Neuronal stem cell (in vitro differentiated cells): Measurements from ENCODE around the gene CD8A.
A peak's percentile ranks its signal among the peaks of the same experiment; 100 is the strongest.

Source experiments
- DNase-seq: peaks from one replicate; pipeline ENCODE4 v3.0.0-alpha.2; 2013; ENCODE audit warnings: low spot score
- H2AFZ ChIP-seq: one replicate; pipeline ENCODE4 v1.6.1; 2013; ENCODE audit warnings: mild to moderate bottlenecking, low read length, inconsistent platforms
- H2AK5ac ChIP-seq: 2 replicates; pipeline ENCODE4 v1.6.1; 2013; ENCODE audit warnings: low read depth, mild to moderate bottlenecking, inconsistent platforms, low read length, moderate library complexity, mixed read lengths
- H2BK120ac ChIP-seq: 2 replicates; pipeline ENCODE4 v1.6.1; 2013; ENCODE audit warnings: low read depth, mild to moderate bottlenecking, inconsistent platforms, low read length, moderate library complexity, mixed read lengths
- H2BK12ac ChIP-seq: one replicate; pipeline ENCODE4 v1.6.1; 2013; ENCODE audit warnings: low read length, inconsistent platforms
- H2BK15ac ChIP-seq: 2 replicates; pipeline ENCODE4 v1.6.1; 2013; ENCODE audit warnings: mild to moderate bottlenecking, low read length, inconsistent platforms, mixed read lengths
- H2BK5ac ChIP-seq: one replicate; pipeline ENCODE4 v1.6.1; 2013; ENCODE audit warnings: inconsistent platforms, mild to moderate bottlenecking, low read length, moderate library complexity
- H3K14ac ChIP-seq: one replicate; pipeline ENCODE4 v1.6.1; 2013; ENCODE audit warnings: low read length, inconsistent platforms
- H3K18ac ChIP-seq: 2 replicates; pipeline ENCODE4 v1.6.1; 2013; ENCODE audit warnings: low read length, inconsistent platforms
- H3K23ac ChIP-seq: 2 replicates; pipeline ENCODE4 v1.6.1; 2013; ENCODE audit warnings: low read depth, mild to moderate bottlenecking, mixed read lengths, low read length, inconsistent platforms; ENCODE audit not compliant: poor library complexity
- H3K27ac ChIP-seq: replicated peaks from 3 replicates; pipeline ENCODE4 v1.5.1; 2013; ENCODE audit warnings: low read length, inconsistent platforms
- H3K27me3 ChIP-seq, 3 experiments: 2 replicates each; pipeline ENCODE4 v1.6.1; 2013; ENCODE audit warnings: low read length in 3 of 3, mild to moderate bottlenecking in 2 of 3, inconsistent platforms in 1 of 3, low read depth in 1 of 3, mixed read lengths in 1 of 3, moderate library complexity in 1 of 3; ENCODE audit not compliant: control insufficient read depth in 3 of 3, insufficient read depth in 3 of 3
- H3K36me3 ChIP-seq, 2 donors: replicated peaks in 1 of 2; 2 replicates each; pipeline ENCODE4 v1.6.1; 2013; ENCODE audit warnings: low read length in 2 of 2; ENCODE audit not compliant: control insufficient read depth in 2 of 2, insufficient read depth in 2 of 2
- H3K4ac ChIP-seq: 2 replicates; pipeline ENCODE4 v1.6.1; 2013; ENCODE audit warnings: inconsistent platforms, mild to moderate bottlenecking, low read length, moderate library complexity
- H3K4me1 ChIP-seq, 2 donors: 1 replicate in 1 of 2; 2 replicates in 1 of 2; pipeline ENCODE4 v1.6.1; 2013; ENCODE audit warnings: low read length in 2 of 2, low read depth in 1 of 2; ENCODE audit not compliant: control insufficient read depth in 2 of 2, insufficient read depth in 1 of 2
- H3K4me2 ChIP-seq: one replicate; pipeline ENCODE4 v1.6.1; 2013; ENCODE audit warnings: mild to moderate bottlenecking, low read length, inconsistent platforms; ENCODE audit not compliant: insufficient read depth, poor library complexity, severe bottlenecking
- H3K4me3 ChIP-seq, 2 donors: 2 replicates each; pipeline ENCODE4 v1.5.1; 2013; ENCODE audit warnings: low read length in 2 of 2, mild to moderate bottlenecking in 2 of 2, inconsistent platforms in 1 of 2, moderate library complexity in 1 of 2
- H3K79me1 ChIP-seq: one replicate; pipeline ENCODE4 v1.6.1; 2013; ENCODE audit warnings: low read depth, mild to moderate bottlenecking, inconsistent platforms, low read length, moderate library complexity
- H3K9ac ChIP-seq: one replicate; pipeline ENCODE4 v1.6.1; 2013; ENCODE audit warnings: mild to moderate bottlenecking, low read depth, low read length, inconsistent platforms; ENCODE audit not compliant: poor library complexity
- H3K9me3 ChIP-seq, 2 donors: replicated peaks in 1 of 2; 2 replicates each; pipeline versions ENCODE3 to v1.6.1; 2013; ENCODE audit warnings: low read length in 2 of 2, mild to moderate bottlenecking in 2 of 2, inconsistent platforms in 1 of 2, low read depth in 1 of 2, mixed read lengths in 1 of 2, moderate library complexity in 1 of 2; ENCODE audit not compliant: control insufficient read depth in 2 of 2, insufficient read depth in 1 of 2
- H4K8ac ChIP-seq: one replicate; pipeline ENCODE4 v1.6.1; 2013; ENCODE audit warnings: low read depth, mild to moderate bottlenecking, inconsistent platforms, low read length, moderate library complexity
- H4K91ac ChIP-seq: one replicate; pipeline ENCODE4 v1.6.1; 2013; ENCODE audit warnings: low read length, low read depth, mild to moderate bottlenecking, inconsistent platforms; ENCODE audit not compliant: poor library complexity
- WGBS, 2 donors: extraction: QIAGEN DNeasy Blood & Tissue Kit; methylation state at CpG; one replicate each; pipeline ENCODE4 v1.1.7; 2013; ENCODE audit warnings: missing lambda C conversion rate in 2 of 2, mixed read lengths in 1 of 2; ENCODE audit not compliant: insufficient read length in 2 of 2, insufficient replicate concordance in 1 of 2; ENCODE audit errors: extremely low coverage in 2 of 2; 5-methylcytosine and 5-hydroxymethylcytosine counted together

The CD8A gene

GRCh38 chr2:86822668-86823345 lies 32.1 kb upstream of the CD8A start:
- Histone ChIP-seq H3K36me3 (no peaks in the 10 kb centered on the region), H2AK5ac (no peak overlapping the region), H3K9ac (no peak overlapping the region), H3K18ac (no peak overlapping the region), H3K4me2 (no peak overlapping the region), H3K79me1 (no peaks in the 10 kb centered on the region), H3K27ac (no peak overlapping the region), H3K4ac (no peak overlapping the region), H2BK15ac (no peak overlapping the region), H3K4me3 (no peak overlapping the region), H3K14ac (no peak overlapping the region), H3K23ac (no peak overlapping the region), H4K8ac (no peak overlapping the region), H2BK5ac (no peak overlapping the region), H3K4me1 (peaks cover 3 to 7% of the 10 kb centered on the region in 2 donors), H2BK12ac (no peak overlapping the region), H3K9me3 (no peaks in the 10 kb centered on the region), H3K27me3 (peaks cover 0 to 4% (median 0%) of the 10 kb centered on the region in 3 experiments), H4K91ac (no peak overlapping the region), H2BK120ac (no peak overlapping the region), H2AFZ (no peak overlapping the region)
- DNase-seq = no peak
- WGBS, 2 donors = no CpG with 5 or more reads among the region's 3 CpGs

- H3K4me2 ChIP-seq = no peak overlapping the region
- H2BK120ac ChIP-seq = no peak overlapping the region
- WGBS, 2 donors = no CpG with 5 or more reads among the region's 6 CpGs
- no peaks in the 10 kb centered on the region for H3K9me3 ChIP-seq
- H2BK5ac ChIP-seq = no peak overlapping the region
- peak overlapping the region; percentile 42 for H2AK5ac ChIP-seq
- H3K14ac ChIP-seq = no peak overlapping the region
- no peaks in the 10 kb centered on the region for H3K36me3 ChIP-seq
- H3K27me3 ChIP-seq = peaks cover 0 to 4% (median 0%) of the 10 kb centered on the region in 3 experiments
- no peak overlapping the region for H3K18ac ChIP-seq
- no peak overlapping the region for H4K91ac ChIP-seq
- H3K4ac ChIP-seq = no peak overlapping the region
- no peak for DNase-seq
- H3K23ac ChIP-seq = no peak overlapping the region
- H2BK15ac ChIP-seq = no peak overlapping the region
- no peaks in the 10 kb centered on the region for H3K79me1 ChIP-seq
- H2AFZ ChIP-seq = peak overlapping the region; percentile 56
- no peak overlapping the region for H2BK12ac ChIP-seq
- no peak overlapping the region for H4K8ac ChIP-seq
- H3K27ac ChIP-seq = no peak overlapping the region
- no peak overlapping the region for H3K4me3 ChIP-seq
- no peak overlapping the region for H3K9ac ChIP-seq
- H3K4me1 ChIP-seq = peaks cover 3 to 7% of the 10 kb centered on the region in 2 donors
These were observed 31.1 kb upstream of the CD8A start for GRCh38 chr2:86821842-86822241.

- no peak for DNase-seq
- no peak overlapping the region for H2BK120ac ChIP-seq
- H2BK5ac ChIP-seq = no peak overlapping the region
- H2BK12ac ChIP-seq = no peak overlapping the region
- peak overlapping the region; percentile 42 for H2AK5ac ChIP-seq
- H3K4me1 ChIP-seq = peaks cover 3 to 7% of the 10 kb centered on the region in 2 donors
- H2AFZ ChIP-seq = peak overlapping the region; percentile 56
- no peak overlapping the region for H3K27ac ChIP-seq
- WGBS, 2 donors = no CpG with 5 or more reads among the region's 13 CpGs
- H4K91ac ChIP-seq = no peak overlapping the region
- H3K36me3 ChIP-seq = no peaks in the 10 kb centered on the region
- peaks cover 0 to 8% (median 0%) of the 10 kb centered on the region in 3 experiments for H3K27me3 ChIP-seq
- H2BK15ac ChIP-seq = no peak overlapping the region
- H3K4me3 ChIP-seq = no peak overlapping the region
- H3K9ac ChIP-seq = no peak overlapping the region
- no peak overlapping the region for H3K4me2 ChIP-seq
- H3K79me1 ChIP-seq = no peaks in the 10 kb centered on the region
- H3K9me3 ChIP-seq = no peaks in the 10 kb centered on the region
- no peak overlapping the region for H4K8ac ChIP-seq
- no peak overlapping the region for H3K23ac ChIP-seq
- no peak overlapping the region for H3K18ac ChIP-seq
- no peak overlapping the region for H3K14ac ChIP-seq
- no peak overlapping the region for H3K4ac ChIP-seq
These were observed 30.6 kb upstream of the CD8A start for GRCh38 chr2:86821306-86821705.

GRCh38 chr2:86818957-86819356 lies 28.2 kb upstream of the CD8A start:
- Histone ChIP-seq H3K14ac (no peak overlapping the region), H3K4me2 (no peak overlapping the region), H4K8ac (no peak overlapping the region), H3K18ac (no peak overlapping the region), H2BK12ac (no peak overlapping the region), H2AK5ac (no peak overlapping the region), H3K4me3 (no peak overlapping the region), H2AFZ (no peak overlapping the region), H4K91ac (no peak overlapping the region), H3K4ac (no peak overlapping the region), H3K79me1 (no peaks in the 10 kb centered on the region), H3K27me3 (peaks cover 0 to 8% (median 0%) of the 10 kb centered on the region in 3 experiments), H3K23ac (no peak overlapping the region), H2BK120ac (no peak overlapping the region), H3K27ac (no peak overlapping the region), H2BK15ac (no peak overlapping the region), H3K36me3 (no peaks in the 10 kb centered on the region), H3K9me3 (no peaks in the 10 kb centered on the region), H3K4me1 (peaks cover 0 to 2% of the 10 kb centered on the region in 2 donors), H3K9ac (no peak overlapping the region), H2BK5ac (no peak overlapping the region)
- no peak for DNase-seq
- WGBS, 2 donors = no CpG with 5 or more reads among the region's 2 CpGs
